Uterus (tissue), 2 donors: ENCODE results near the gene IFIH1.

Experiments used
- POLR2A ChIP-seq, 2 donors: fragments of 450-650 bp; IDR thresholded peaks; one replicate each; pipeline ENCODE4 v1.6.1; 2016; ENCODE audit warnings: antibody characterized with exemption in 2 of 2, mild to moderate bottlenecking in 1 of 2, moderate library complexity in 1 of 2
- TF ChIP-seq, protein P1 (sequence below), 4 experiments: fragments of 200-600 bp in 2 of 4; fragments of 450-650 bp in 2 of 4; sonication (generic) in 2 of 4; IDR thresholded peaks; one replicate each; pipeline ENCODE4 v1.5.1; 2016 to 2019; ENCODE audit warnings: antibody characterized with exemption in 4 of 4, mild to moderate bottlenecking in 2 of 4, moderate library complexity in 1 of 4

GRCh38 chr2:162226836-162227235, 91.6 kb downstream of the IFIH1 start:
- TF ChIP-seq, protein P1, sequence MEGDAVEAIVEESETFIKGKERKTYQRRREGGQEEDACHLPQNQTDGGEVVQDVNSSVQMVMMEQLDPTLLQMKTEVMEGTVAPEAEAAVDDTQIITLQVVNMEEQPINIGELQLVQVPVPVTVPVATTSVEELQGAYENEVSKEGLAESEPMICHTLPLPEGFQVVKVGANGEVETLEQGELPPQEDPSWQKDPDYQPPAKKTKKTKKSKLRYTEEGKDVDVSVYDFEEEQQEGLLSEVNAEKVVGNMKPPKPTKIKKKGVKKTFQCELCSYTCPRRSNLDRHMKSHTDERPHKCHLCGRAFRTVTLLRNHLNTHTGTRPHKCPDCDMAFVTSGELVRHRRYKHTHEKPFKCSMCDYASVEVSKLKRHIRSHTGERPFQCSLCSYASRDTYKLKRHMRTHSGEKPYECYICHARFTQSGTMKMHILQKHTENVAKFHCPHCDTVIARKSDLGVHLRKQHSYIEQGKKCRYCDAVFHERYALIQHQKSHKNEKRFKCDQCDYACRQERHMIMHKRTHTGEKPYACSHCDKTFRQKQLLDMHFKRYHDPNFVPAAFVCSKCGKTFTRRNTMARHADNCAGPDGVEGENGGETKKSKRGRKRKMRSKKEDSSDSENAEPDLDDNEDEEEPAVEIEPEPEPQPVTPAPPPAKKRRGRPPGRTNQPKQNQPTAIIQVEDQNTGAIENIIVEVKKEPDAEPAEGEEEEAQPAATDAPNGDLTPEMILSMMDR (IDR thresholded peaks at IDR 0.05): no peak
- TF ChIP-seq POLR2A (IDR thresholded peaks at IDR 0.05): no peak
